Glomerular visceral epithelial cell (primary cell): ENCODE results near the gene MTCL1.

Experiments used
- DNase-seq: peaks from one replicate; pipeline ENCODE4 v3.0.0-alpha.2; 2016; ENCODE audit errors: extremely low spot score

Gene MTCL1

DNA sequence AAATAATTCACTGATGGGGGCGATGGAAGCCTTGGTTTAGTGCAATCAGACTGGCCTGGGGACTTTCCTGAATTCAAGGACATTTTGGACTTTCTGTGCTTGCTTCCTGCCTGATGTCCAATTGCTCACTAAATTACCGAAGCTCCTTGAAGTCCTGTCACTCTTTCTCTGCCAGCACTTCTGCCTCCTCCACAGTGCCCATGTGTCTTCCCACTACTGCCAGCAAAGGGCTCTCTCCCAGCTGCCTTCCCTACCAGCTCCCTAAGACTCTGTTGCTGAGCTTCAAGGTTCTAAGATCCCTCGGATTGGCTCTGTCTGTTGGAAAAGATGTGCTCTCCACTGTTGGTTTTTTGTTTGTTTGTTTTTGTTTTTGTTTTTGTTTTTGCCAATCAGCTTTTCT lies 158.1 kb downstream of the MTCL1 start:
- DNase-seq, result no peak

DNA sequence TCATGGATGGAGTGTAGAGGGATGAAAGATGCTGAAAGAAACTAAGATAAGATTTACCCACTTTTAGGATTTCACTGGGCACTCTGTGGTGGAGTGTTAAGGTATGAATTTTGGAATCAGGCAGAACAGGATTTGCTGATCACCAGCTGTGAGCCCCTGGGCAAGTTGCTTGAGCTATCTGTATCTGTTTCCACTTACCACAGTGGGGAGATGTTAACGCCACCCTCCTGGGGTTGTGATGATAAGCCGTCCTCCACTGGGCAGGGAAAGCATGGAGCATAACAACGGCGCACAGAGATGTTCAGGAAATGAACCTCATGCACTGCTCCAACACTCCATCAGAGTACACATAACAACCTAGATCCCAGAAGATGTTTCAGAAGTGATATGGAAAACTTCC lies 160.6 kb downstream of the MTCL1 start:
- DNase-seq, result no peak

DNA sequence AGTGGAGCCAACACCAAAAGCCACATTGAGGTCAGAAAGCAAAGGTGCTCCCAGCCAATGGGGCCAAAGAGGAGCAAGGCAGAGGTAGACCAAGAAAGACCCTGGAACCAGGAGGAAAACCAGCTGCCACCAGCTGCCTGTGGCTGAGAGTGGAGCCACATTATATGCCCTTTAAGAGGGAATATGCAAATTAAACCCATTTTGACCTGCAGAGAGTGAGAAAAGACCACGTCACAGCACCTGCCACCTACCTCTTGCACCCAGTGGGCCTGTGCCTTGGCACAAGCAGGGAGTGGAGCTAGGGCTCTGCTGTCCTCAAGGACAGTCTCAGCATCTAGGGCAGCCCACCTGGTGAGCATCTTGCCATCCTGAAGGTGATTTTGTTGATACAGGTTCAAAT lies 161.3 kb downstream of the MTCL1 start:
- no peak for DNase-seq

DNA sequence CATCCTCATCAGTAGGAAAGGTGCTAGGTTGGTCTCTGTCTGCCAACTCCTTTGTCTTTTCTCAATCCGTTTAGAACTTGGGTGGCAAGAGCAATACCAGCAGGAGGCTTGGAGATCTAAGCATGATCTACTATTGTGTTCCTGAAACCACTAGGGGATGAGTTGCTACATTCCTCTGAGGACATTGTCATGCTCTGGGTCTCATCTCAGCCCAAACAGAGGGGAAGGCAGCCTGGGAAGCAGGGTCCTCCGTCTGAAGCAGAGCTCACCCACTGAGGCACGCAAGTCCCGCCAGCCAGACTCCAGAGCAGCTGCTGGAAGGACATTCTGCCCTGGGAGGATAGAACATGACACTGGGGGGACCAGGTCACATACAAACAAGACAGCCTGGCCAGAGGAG lies 162.9 kb downstream of the MTCL1 start:
- no peak for DNase-seq

DNA sequence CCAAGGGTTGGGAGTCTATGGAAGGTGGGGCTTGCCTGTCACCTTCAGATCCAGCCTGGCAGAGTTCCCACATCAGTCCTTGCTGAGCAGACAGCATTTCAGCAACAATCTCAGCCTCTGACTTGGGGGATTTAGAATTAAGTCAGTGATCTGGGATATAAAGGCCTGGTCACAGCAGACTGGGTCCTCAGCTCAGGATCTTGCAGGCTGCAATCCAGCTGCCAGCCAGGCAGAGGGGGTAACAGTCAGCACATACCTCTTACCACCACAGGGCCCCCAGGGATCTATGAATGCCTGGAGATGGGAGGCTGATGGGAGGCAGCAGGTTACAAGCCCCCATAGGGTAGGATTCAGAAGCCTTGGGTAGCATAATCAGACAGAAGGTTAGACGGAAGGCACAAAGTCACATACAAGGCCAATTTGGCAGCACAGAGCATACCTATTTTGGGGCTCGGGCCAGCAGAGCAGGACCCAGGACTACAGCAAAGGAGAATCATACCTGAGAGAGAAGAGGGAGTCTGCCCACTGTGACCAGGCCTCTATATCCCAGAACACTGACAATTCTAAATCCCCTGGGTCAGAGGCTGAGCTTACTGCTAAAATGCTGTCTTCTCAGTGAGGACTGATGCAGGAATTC lies 163.5 kb downstream of the MTCL1 start:
- DNase-seq, result no peak

DNA sequence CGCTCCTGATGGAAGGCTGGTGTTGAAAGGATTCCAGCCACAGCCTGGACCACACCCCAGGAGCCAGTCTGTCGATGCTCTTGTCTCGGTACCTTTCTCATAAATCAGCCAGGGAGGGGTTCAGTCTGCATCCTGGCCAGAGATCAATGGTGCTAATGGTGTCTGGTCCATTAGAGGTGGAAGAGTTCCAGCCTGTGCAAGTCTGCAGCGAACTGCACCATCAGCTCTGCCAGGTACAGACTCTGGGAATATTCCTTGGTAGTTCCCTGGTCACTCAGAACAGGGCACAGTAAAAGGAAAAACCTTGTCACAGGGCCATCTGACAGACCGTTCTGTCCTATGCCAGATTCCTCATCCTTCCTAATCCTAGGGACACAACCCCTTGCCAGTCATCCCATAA lies 164.3 kb downstream of the MTCL1 start:
- no peak for DNase-seq

DNA sequence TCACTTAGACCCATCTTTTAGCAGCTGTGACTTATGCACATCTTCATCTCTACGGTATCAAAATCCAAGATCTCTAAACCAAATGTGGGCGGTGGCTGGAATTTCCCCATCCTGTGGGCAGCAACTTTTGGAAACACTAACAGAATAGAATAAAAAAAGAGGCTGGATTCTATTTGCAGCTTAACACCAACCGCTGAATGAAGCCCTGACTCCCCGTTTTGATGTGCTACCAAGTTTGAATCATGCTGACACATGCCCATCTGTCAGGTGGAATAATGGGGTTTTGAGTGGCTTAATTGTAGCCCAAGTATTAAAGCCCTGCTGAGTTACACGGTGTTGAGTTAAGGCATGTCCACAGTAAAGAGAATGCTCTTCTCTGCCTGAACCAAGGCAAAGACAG lies 165.2 kb downstream of the MTCL1 start:
- DNase-seq, result no peak

DNA sequence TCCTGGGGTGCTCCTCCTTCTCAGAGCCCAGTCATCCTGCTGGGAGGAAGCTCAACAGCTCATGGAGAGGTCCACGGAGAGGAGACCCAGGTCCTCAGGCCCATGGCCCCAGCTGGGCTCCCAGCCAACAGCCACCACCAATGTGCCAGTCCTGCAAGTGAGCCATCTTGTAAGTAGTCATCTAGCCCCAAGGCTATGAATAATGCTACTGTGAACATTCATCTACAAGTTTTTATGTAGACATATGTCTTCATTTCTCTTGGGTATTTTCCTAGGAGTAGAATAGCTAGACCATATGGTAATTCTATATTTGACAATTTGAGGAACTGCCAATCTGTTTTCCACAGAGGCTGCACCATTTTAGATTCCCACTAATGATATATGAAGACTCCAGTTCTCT lies 166.1 kb downstream of the MTCL1 start:
- no peak for DNase-seq

DNA sequence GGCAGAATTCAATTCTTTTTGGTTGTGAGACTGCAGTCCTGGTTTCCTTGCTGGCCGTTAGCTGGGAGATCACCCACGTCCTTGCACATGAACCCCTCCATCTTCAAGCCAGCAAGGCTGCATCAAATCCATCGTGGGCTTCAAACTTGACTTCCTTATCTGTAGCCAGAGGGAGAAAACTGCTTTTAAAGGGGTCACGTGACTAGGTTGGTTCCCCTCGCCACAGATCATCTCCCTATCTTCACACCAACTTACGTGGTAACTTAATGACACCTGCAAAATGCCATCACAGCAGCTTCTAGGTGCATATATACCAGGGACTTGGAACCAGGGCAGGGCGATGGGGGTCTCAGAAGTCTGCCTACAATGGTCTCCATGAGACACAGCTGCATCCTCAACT lies 169.5 kb downstream of the MTCL1 start:
- no peak for DNase-seq

DNA sequence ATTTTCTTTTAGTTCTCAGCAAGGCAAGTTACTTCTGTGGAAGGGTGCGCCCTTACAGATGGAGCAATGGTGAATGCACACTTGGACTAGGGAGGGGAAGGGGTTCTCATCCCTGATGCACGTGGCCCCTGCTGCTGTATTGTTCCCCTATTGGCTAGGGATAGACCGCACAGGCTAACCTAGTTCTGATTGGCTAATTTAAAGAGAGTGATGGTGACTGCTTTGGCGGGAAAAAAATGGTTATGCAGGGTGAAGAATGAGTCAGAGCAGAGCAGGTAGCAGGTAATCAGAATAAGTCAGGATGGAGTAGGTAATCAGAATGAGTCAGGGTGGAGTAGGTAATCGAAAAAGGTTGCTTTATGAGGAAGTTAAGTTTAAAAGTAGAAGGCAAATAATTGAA lies 171.5 kb downstream of the MTCL1 start:
- DNase-seq, result no peak

DNA sequence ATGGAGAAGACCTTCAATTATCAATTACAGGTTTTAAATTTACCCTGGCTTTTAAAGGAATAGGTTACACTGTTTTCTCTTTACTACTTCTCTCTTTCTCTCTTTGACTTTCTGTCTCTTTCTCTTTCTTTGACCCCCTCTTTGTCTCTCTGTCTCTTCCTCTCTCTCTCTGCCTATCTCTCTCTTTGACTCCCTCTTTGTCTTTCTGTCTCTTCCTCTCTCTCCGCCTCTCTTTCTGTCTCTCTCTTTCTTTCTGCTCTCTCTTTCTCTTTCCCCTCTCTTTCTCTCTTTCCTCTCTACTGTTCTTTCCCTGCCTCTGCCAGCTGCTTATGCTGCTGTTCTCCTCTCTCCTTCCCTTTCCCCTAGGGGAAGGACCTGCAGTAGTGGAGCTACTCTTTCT lies 175.7 kb downstream of the MTCL1 start:
- no peak for DNase-seq
